ENCODE data around the gene NUP62. TPM values are rescaled to one million over a fixed set of nuclear protein-coding genes. Genes with fewer than 3 reads are reported as not detected.

NUP62 gene
- total and polyA plus RNA-seq, 2 of the 8 experiments (the other 6 are each of a cell fraction or from before 2014, with no cell fraction given): 50.0 to 107 TPM

GRCh38 chr19:49910179-49910578 is 19.1 kb downstream of the NUP62 start:
- H3K36me3 ChIP-seq (ENCODE audit: control insufficient read depth in 2 of 4, insufficient read depth in 4 of 4, low read length in 3 of 4): peaks cover 24 to 50% (median 38%) of the 10 kb centered on the region in 4 experiments; a peak in 7 of 8 replicates

More at GRCh38 chr19:49910179-49910578, 19.1 kb downstream of the NUP62 start:
- CTCF ChIA-PET (ENCODE audit: partially characterized antibody): interaction anchor here (0.7 to 1.3 kb wide), 2 partner anchors 9 to 73 kb away, joined by 3 to 6 read pairs; no protein-coding TSS in a partner anchor
- Histone ChIP-seq H2BK20ac (ENCODE audit: low read length) (no peak overlapping the region), H4K8ac (ENCODE audit: extremely low read depth, insufficient read depth, low read length) (no peak overlapping the region; the same call in 1 of the 2 replicates), H2BK120ac (replicated peaks; ENCODE audit: low read depth, low read length) (no peak overlapping the region), H4K20me1 (replicated peaks in 1 of 2; ENCODE audit: control insufficient read depth in 1 of 2, insufficient read depth in 2 of 2, low read length in 2 of 2) (peaks cover 41 to 48% of the 10 kb centered on the region in 2 experiments), H3K79me1 (ENCODE audit: low read depth, low read length) (peaks cover 10% of the 10 kb centered on the region; the same call in 1 of the 2 replicates), H3K23ac (ENCODE audit: insufficient read length) (no peak overlapping the region), H3K79me2 (ENCODE audit: control insufficient read depth in 1 of 2, insufficient read depth in 2 of 2, low read length in 2 of 2) (peaks cover 0 to 36% of the 10 kb centered on the region in 2 experiments; a peak in 2 of 4 replicates), H3K4me3 (ENCODE audit: extremely low read depth in 1 of 4, insufficient read depth in 2 of 4, low read depth in 3 of 4, low read length in 4 of 4) (no peak overlapping the region), H3K4ac (replicated peaks; ENCODE audit: insufficient read length, low read depth, low read length) (no peak overlapping the region), H2AK5ac (ENCODE audit: low read depth, low read length) (no peak overlapping the region), H3K9ac (replicated peaks in 1 of 4; ENCODE audit: extremely low read depth in 1 of 4, low read depth in 3 of 4, low read length in 3 of 4) (no peak overlapping the region), H4K5ac (ENCODE audit: insufficient read length, low read depth, low read length) (no peak overlapping the region), H3K9me3 (ENCODE audit: insufficient read depth in 2 of 2, low read depth in 1 of 2, low read length in 1 of 2) (no peaks in the 10 kb centered on the region), H2BK5ac (ENCODE audit: low read depth, low read length) (no peak overlapping the region), H3K23me2 (ENCODE audit: low read depth, low read length) (no peaks in the 10 kb centered on the region), H3K14ac (ENCODE audit: insufficient read length) (no peak overlapping the region), H3K4me2 (ENCODE audit: insufficient read depth in 1 of 2, low read depth in 2 of 2, low read length in 2 of 2) (no peak overlapping the region), H3K56ac (replicated peaks; ENCODE audit: insufficient read length, low read depth, low read length) (no peak overlapping the region), H4K91ac (replicated peaks; ENCODE audit: insufficient read length, low read length) (no peak overlapping the region), H3K27ac (ENCODE audit: low read depth, low read length) (no peak overlapping the region; the same call in 1 of the 2 replicates), H3K4me1 (replicated peaks in 1 of 4; ENCODE audit: control insufficient read depth in 3 of 4, insufficient read depth in 4 of 4, low read length in 3 of 4) (peaks cover 0 to 6% (median 3%) of the 10 kb centered on the region in 4 experiments; a peak in 3 of 7 replicates), H2AFZ (ENCODE audit: low read length) (no peak overlapping the region), H3K27me3 (replicated peaks in 1 of 4; ENCODE audit: control insufficient read depth in 3 of 4, extremely low read depth in 1 of 4, insufficient read depth in 3 of 4, low read length in 3 of 4) (no peaks in the 10 kb centered on the region; a peak in 1 of 7 replicates), H3K18ac (ENCODE audit: extremely low read depth, low read length) (no peak overlapping the region), H2BK12ac (ENCODE audit: low read depth, low read length) (no peak overlapping the region), H2BK15ac (ENCODE audit: low read length) (no peak overlapping the region)
- FAIRE-seq (no peak), DNase-seq (ENCODE audit: low read depth in 1 of 2, low spot score in 2 of 2) (no peak)
- WGBS, 2 experiments (ENCODE audit: extremely low coverage in 1 of 2, insufficient coverage in 1 of 2, insufficient read length in 1 of 2, insufficient replicate concordance in 2 of 2, low coverage in 1 of 2, low lambda C conversion rate in 2 of 2, missing lambda C conversion rate in 1 of 2): 83% methylated on average over 5 of the region's 5 CpGs; no CpG with 5 or more reads in 1 of the 2 experiments
- 0 out of 2 replicates have a peak, but pooled peaks have one; percentile 3 for TF ChIP-seq POLR2AphosphoS5 (IDR thresholded peaks at IDR 0.05; ENCODE audit: low read depth, low read length)
- no peak for TF ChIP-seq SIN3A (conservative IDR thresholded peaks at IDR 0.05 in 1 of 2, IDR thresholded peaks at IDR 0.05 in 1 of 2; ENCODE audit: low read depth in 1 of 2, low read length in 2 of 2)
- TF ChIP-seq JUND (IDR thresholded peaks at IDR 0.05; ENCODE audit: low read length): no peak
- POLR2A ChIA-PET (ENCODE audit: partially characterized antibody): interaction anchor here (0.9 to 19.2 kb wide), 5 partner anchors 14 to 60 kb away, joined by 3 to 373 read pairs (median 8); partner anchors contain the start of genes AKT1S1, ATF5, IL4I1 and NUP62

Measured in H1 (cell line).